Body of pancreas (tissue), 4 donors: ENCODE measurements around the gene MOXD1. TPM values are rescaled to one million over a fixed set of nuclear protein-coding genes. Genes with fewer than 3 reads are reported as not detected.

Experiments used
- ATAC-seq: fragments of 150-250 bp; one replicate; pipeline ENCODE4 v1.9.1; 2016
- DNase-seq, 4 donors: peaks; one replicate each; pipeline ENCODE4 v3.0.0-alpha.2; 2019
- H3K27ac ChIP-seq, 4 donors: fragments of 200-600 bp; sonication (generic); 1 replicate in 3 of 4; 2 replicates in 1 of 4; pipeline versions ENCODE4 v1.5.1 to v1.6.1; 2016 to 2019; ENCODE audit warnings: mild to moderate bottlenecking in 1 of 4, mixed read lengths in 1 of 4, moderate library complexity in 1 of 4
- H3K27me3 ChIP-seq, 2 donors: fragments of 200-600 bp; sonication (generic); one replicate each; pipeline ENCODE4 v1.6.0; 2016; ENCODE audit warnings: mild to moderate bottlenecking in 1 of 2
- H3K36me3 ChIP-seq, 2 donors: fragments of 200-600 bp; sonication (generic); replicated peaks in 1 of 2; 2 replicates each; pipeline ENCODE4 v1.5.1; 2016; ENCODE audit warnings: low read depth in 2 of 2; ENCODE audit not compliant: insufficient read depth in 1 of 2
- H3K4me1 ChIP-seq: fragments of 200-600 bp; sonication (generic); one replicate; pipeline ENCODE4 v1.6.0; 2016
- H3K4me3 ChIP-seq, 2 donors: fragments of 200-600 bp; sonication (generic); 1 replicate in 1 of 2; 2 replicates in 1 of 2; pipeline ENCODE4 v1.5.1; 2016 to 2019
- H3K9me3 ChIP-seq, 3 donors: fragments of 200-600 bp; sonication (generic); 1 replicate in 2 of 3; 2 replicates in 1 of 3; pipeline ENCODE4 v1.5.1; 2016
- POLR2A ChIP-seq, 3 donors: fragments of 450-650 bp; IDR thresholded peaks; one replicate each; pipeline ENCODE4 v1.6.1; 2016; ENCODE audit warnings: antibody characterized with exemption in 3 of 3, mild to moderate bottlenecking in 2 of 3
- WGBS, 2 donors: methylation state at CpG; one replicate each; pipeline ENCODE4 v1.1.5; 2017; 5-methylcytosine and 5-hydroxymethylcytosine counted together
- intact Hi-C: fragments of 100-400 bp; cut with DNase I; formaldehyde crosslinking; loops from one replicate; pipeline ENCODE4 v1.15.1; 2023
- total RNA-seq, 2 donors: library from RNA; depleted of rRNA; stranded (reverse); fragments of >200 nt; gene quantifications; one replicate each; pipeline ENCODE4 v1.1.0, GENCODE V29; 2016
- TF ChIP-seq, protein P1 (sequence below), 7 experiments: fragments of 450-650 bp in 4 of 7; fragments of 200-600 bp in 3 of 7; sonication (generic) in 3 of 7; IDR thresholded peaks; one replicate each; pipeline ENCODE4 v1.5.1; 2016 to 2019; ENCODE audit warnings: antibody characterized with exemption in 7 of 7

MOXD1 gene
- total RNA-seq, 2 donors from 2014 or later = 0.66 to 3.9 TPM

DNA sequence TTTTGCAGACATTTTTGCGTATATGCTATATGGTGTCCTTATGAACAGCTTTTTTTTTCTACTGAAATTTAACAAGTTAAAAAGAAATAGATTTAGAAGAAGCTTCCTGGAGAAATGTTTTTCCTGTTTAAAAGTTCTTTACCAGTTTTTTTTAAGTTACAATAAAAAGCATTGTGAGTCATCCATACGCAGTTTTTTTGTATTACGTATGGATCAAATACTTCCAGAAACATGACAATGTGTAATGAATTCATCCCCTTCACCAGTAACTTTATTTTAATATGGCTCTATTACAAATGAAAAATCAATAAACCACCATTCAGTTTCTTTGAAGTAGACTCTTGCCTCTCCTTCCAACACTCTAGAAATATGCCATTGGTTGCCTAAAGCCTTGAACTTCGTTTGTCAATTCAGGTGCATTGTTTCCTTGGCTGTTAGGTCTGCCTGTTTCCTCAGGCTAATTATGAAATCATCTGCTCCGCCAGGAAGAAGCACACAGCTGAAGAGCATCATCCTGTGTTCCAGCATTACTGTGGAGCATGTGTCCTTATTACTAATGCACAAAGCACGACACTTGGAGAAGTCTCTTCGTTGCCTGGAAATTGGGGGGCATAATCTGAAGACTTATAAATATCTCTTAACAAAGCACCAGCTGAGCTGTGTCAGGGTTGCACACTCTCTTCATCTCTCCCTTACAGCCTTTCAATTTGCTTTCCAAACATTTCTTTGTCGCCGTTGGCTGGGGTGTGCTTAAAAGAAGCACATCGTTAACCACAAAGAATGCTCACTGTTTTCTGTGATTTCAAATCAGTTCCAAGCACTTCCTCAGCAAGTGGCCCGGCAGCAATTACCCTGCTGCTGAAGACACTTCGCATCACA is 9.6 kb downstream of the MOXD1 start:
- Histone ChIP-seq H3K4me1 (no peaks in the 10 kb centered on the region), H3K27ac (peak overlapping the region in 1 of 4 donors; percentile 39), H3K27me3 (no peaks in the 10 kb centered on the region), H3K36me3 (no peaks in the 10 kb centered on the region), H3K4me3 (no peak overlapping the region), H3K9me3 (no peaks in the 10 kb centered on the region)
- no peak for TF ChIP-seq POLR2A (IDR thresholded peaks at IDR 0.05)
- TF ChIP-seq, protein P1, sequence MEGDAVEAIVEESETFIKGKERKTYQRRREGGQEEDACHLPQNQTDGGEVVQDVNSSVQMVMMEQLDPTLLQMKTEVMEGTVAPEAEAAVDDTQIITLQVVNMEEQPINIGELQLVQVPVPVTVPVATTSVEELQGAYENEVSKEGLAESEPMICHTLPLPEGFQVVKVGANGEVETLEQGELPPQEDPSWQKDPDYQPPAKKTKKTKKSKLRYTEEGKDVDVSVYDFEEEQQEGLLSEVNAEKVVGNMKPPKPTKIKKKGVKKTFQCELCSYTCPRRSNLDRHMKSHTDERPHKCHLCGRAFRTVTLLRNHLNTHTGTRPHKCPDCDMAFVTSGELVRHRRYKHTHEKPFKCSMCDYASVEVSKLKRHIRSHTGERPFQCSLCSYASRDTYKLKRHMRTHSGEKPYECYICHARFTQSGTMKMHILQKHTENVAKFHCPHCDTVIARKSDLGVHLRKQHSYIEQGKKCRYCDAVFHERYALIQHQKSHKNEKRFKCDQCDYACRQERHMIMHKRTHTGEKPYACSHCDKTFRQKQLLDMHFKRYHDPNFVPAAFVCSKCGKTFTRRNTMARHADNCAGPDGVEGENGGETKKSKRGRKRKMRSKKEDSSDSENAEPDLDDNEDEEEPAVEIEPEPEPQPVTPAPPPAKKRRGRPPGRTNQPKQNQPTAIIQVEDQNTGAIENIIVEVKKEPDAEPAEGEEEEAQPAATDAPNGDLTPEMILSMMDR (IDR thresholded peaks at IDR 0.05) = no peak
- WGBS, 2 donors = 61 to 65% methylated on average over 12 of the region's 12 CpGs
- intact Hi-C loops = no loop called here
- ATAC-seq (peak; percentile 45), DNase-seq (peak; percentile 6 to 40 (median 12))

DNA sequence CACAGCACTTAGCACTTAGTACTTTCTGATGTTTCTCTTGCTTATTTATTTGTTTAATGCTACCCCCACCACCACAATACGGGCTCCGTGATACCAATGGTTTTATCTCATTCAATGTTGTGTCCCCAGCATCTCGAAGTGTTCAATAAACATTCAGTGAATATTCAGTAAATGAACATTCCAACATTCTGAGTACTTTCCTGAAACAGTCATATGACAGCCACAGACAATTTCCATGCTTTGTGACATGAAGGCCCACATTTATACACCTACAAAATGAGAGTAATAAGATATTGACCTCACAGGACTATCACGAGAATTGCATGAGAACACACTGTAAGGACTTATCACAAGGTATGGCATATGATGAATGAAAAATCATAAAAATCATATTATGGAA is 10.8 kb downstream of the MOXD1 start:
- WGBS, 2 donors = 61 to 71% methylated on average over 4 of the region's 4 CpGs
- DNase-seq (no peak), ATAC-seq (no peak)
- no peak overlapping the region for H3K4me3 ChIP-seq
- intact Hi-C loops = no loop called here
- H3K4me1 ChIP-seq = no peaks in the 10 kb centered on the region
- H3K27me3 ChIP-seq = no peaks in the 10 kb centered on the region
- no peaks in the 10 kb centered on the region for H3K36me3 ChIP-seq
- H3K27ac ChIP-seq = no peak overlapping the region
- no peaks in the 10 kb centered on the region for H3K9me3 ChIP-seq
- no peak for TF ChIP-seq POLR2A (IDR thresholded peaks at IDR 0.05)
- TF ChIP-seq, protein P1 (IDR thresholded peaks at IDR 0.05) = no peak

DNA sequence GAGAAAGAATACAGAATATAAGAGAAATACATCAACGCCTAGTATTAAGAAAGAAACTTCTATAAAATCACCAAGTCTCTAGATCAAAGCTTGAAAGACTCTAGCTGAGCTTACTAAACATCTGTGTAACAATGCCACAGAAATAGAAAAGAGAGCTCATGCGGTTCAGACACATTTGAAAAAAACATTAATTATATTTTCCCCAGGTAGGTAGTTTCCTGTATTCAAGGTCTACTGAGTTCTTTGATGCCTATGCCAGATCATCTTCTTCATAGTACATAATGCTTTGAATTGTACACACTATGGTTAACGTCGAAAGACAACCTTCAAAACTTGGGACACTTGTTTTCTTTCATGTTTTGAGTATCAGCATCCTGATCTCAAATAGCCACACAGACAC is 11.3 kb downstream of the MOXD1 start:
- Histone ChIP-seq H3K36me3 (no peaks in the 10 kb centered on the region), H3K9me3 (no peaks in the 10 kb centered on the region), H3K27ac (no peak overlapping the region), H3K4me1 (no peaks in the 10 kb centered on the region), H3K27me3 (no peaks in the 10 kb centered on the region), H3K4me3 (no peak overlapping the region)
- TF ChIP-seq, protein P1 (IDR thresholded peaks at IDR 0.05) = no peak
- no peak for TF ChIP-seq POLR2A (IDR thresholded peaks at IDR 0.05)
- intact Hi-C loops = no loop called here
- ATAC-seq (no peak), DNase-seq (no peak)
- WGBS, 2 donors = 68 to 74% methylated on average over 4 of the region's 4 CpGs

DNA sequence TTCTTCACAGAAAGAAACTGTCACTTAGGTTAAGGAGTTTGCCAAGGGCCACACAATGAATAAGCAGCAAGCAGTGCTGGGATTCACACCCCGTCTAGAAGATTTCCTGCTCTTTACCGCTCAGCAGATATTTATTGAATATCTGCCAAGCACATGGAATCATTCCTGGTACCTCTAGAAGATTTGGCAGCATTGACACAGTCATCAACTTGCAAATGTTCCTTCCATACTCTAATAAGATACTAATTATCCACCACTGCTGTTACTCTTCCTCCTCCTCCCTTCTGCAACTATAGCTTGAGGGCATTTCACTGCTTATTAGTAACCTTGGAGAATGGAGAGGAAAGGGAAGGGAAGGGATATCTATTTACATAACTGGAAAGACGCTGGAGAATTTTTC is 13.0 kb downstream of the MOXD1 start:
- DNase-seq (no peak), ATAC-seq (no peak)
- no peak for TF ChIP-seq POLR2A (IDR thresholded peaks at IDR 0.05)
- TF ChIP-seq, protein P1 (IDR thresholded peaks at IDR 0.05) = no peak
- no peaks in the 10 kb centered on the region for H3K36me3 ChIP-seq
- no peaks in the 10 kb centered on the region for H3K9me3 ChIP-seq
- 25% methylated on average over 3 of the region's 3 CpGs for WGBS, 2 donors
- H3K4me1 ChIP-seq = no peaks in the 10 kb centered on the region
- H3K4me3 ChIP-seq = no peak overlapping the region
- intact Hi-C loops = no loop called here
- H3K27me3 ChIP-seq = no peaks in the 10 kb centered on the region
- no peak overlapping the region for H3K27ac ChIP-seq
